Neural progenitor cell (in vitro differentiated cells): Measurements from ENCODE around the gene STX1B.

Experiments
- CTCF ChIP-seq: fragments of 200-600 bp; sonication (generic); IDR thresholded peaks from 2 replicates; pipeline ENCODE4 v1.5.1; 2017; ENCODE audit warnings: antibody characterized with exemption, mild to moderate bottlenecking
- EZH2 ChIP-seq: fragments of 200-600 bp; sonication (generic); IDR thresholded peaks from 2 replicates; pipeline ENCODE4 v1.6.1; 2017; ENCODE audit warnings: antibody characterized with exemption, mild to moderate bottlenecking, moderate library complexity
- EZH2phosphoT487 ChIP-seq: fragments of 200-600 bp; sonication (generic); IDR thresholded peaks from 2 replicates; pipeline ENCODE4 v1.6.1; 2017; ENCODE audit warnings: antibody characterized with exemption

- no peak for TF ChIP-seq CTCF
- no peak for TF ChIP-seq EZH2
- no peak for TF ChIP-seq EZH2phosphoT487
Observed at GRCh38 chr16:30946671-30947540, 63.5 kb downstream of the STX1B start.
